IPS-15b (cell line): ENCODE measurements around the gene CAMK1D.

Experiments used
- H3K27me3 ChIP-seq: one replicate; pipeline ENCODE4 v1.6.1; 2013; ENCODE audit warnings: low read length; ENCODE audit not compliant: control insufficient read depth, insufficient read depth
- H3K36me3 ChIP-seq: one replicate; pipeline ENCODE4 v1.6.1; 2013; ENCODE audit warnings: low read length; ENCODE audit not compliant: control insufficient read depth, insufficient read depth
- H3K4me1 ChIP-seq: one replicate; pipeline ENCODE4 v1.6.1; 2013; ENCODE audit warnings: mild to moderate bottlenecking, low read length; ENCODE audit not compliant: control insufficient read depth, insufficient read depth
- H3K4me3 ChIP-seq: one replicate; pipeline ENCODE4 v1.5.1; 2013; ENCODE audit warnings: low read depth, low read length
- H3K9ac ChIP-seq: one replicate; pipeline ENCODE4 v1.6.1; 2013; ENCODE audit warnings: low read depth, mild to moderate bottlenecking, low read length
- H3K9me3 ChIP-seq: one replicate; pipeline ENCODE4 v1.6.1; 2013; ENCODE audit warnings: mild to moderate bottlenecking, low read length; ENCODE audit not compliant: control insufficient read depth, insufficient read depth

Gene CAMK1D

DNA sequence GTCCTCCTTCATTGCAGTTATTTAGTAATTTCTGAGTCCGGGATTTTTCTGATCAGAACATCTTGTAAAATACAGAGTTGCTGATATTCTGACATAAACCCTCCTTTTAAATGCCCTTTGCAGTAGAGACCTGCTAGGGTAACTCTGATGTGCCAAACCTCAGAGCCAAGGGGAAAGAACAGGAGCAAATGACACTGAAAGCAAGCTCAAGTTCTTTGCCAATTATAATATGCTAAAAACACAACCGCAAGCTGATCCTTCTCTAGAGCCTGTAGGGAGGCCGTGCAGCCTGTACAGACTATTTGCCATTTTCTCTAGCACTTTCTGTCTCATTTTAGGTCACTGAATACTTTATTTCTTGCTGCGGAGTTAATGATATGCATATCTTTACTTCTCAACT, 240.4 kb downstream of the CAMK1D start:
- H3K9ac ChIP-seq = no peak overlapping the region
- no peaks in the 10 kb centered on the region for H3K27me3 ChIP-seq
- no peaks in the 10 kb centered on the region for H3K9me3 ChIP-seq
- peaks cover 7% of the 10 kb centered on the region for H3K4me1 ChIP-seq
- no peaks in the 10 kb centered on the region for H3K36me3 ChIP-seq
- no peak overlapping the region for H3K4me3 ChIP-seq

DNA sequence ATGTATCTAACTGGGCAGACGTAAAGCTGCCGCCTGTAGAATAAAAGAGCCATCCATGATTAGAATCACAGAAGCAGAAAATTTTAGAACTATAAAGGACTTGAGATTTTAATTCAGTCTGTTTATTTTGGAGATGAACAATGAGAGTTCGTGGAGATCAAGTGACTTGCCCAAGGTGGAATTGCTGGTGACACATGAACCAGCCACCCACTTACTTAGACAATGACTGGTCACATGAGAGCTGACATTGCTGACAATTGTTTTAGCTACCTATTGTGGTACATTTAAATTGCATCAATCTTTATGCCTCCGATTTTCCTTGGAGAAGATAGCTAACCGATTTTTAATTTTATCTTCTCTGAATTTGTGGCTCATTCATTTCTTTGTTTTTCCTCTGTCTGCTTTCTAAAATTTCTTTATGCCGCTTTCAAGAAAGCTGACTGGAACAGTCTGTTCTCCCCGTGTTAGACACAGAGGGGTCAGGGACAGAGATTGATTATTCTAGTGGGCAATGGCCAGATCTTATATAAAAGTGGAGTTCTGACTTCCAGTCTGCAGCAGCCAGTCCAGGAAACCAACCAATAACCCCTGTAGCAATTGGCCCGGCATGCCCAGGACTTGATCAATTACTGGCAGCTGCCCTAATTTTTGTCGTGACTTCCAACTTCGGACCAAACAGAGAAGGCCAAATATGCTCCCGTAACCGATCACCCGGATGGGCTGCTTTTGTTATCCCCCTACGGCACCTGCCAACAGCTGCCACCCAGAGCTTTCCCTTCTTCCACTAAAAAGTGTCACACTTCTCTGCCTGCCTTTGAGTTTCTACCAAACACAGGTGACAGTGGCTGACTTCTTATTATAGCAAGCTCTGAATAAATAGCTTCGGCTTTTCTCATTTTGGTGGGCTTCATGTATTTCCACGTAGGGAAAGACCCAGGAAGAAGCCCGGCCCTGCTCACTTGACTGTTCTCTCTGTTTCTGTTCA, 241.6 kb downstream of the CAMK1D start:
- H3K9me3 ChIP-seq = no peaks in the 10 kb centered on the region
- H3K27me3 ChIP-seq = no peaks in the 10 kb centered on the region
- H3K4me3 ChIP-seq = no peak overlapping the region
- peaks cover 7% of the 10 kb centered on the region for H3K4me1 ChIP-seq
- no peak overlapping the region for H3K9ac ChIP-seq
- H3K36me3 ChIP-seq = no peaks in the 10 kb centered on the region

DNA sequence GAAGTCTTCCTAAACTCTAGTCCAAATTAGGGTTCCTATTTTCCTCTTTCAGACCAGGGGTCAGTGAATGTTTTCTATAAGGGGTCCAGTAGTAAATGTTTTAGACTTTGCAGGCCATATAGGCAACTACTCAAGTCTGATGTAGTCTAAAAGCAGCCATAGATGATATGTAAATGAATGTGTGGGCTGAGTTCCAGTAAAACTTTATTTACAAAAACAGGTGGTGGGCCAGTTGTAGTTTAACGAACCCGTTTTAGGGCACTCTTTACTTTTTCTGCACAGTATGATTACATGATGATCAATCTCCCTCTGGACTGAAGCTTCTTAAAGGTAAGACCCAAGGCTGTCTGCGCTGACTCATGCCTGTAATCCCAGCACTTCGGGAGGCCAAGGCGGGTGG, 243.6 kb downstream of the CAMK1D start:
- Histone ChIP-seq H3K9ac (no peak overlapping the region), H3K4me1 (peaks cover 3% of the 10 kb centered on the region), H3K9me3 (no peaks in the 10 kb centered on the region), H3K27me3 (no peaks in the 10 kb centered on the region), H3K36me3 (no peaks in the 10 kb centered on the region), H3K4me3 (no peak overlapping the region)

GRCh38 chr10:12594448-12594944, 245.1 kb downstream of the CAMK1D start:
- Histone ChIP-seq H3K9me3 (no peaks in the 10 kb centered on the region), H3K36me3 (no peaks in the 10 kb centered on the region), H3K4me3 (no peak overlapping the region), H3K27me3 (no peaks in the 10 kb centered on the region), H3K9ac (no peak overlapping the region), H3K4me1 (no peaks in the 10 kb centered on the region)

DNA sequence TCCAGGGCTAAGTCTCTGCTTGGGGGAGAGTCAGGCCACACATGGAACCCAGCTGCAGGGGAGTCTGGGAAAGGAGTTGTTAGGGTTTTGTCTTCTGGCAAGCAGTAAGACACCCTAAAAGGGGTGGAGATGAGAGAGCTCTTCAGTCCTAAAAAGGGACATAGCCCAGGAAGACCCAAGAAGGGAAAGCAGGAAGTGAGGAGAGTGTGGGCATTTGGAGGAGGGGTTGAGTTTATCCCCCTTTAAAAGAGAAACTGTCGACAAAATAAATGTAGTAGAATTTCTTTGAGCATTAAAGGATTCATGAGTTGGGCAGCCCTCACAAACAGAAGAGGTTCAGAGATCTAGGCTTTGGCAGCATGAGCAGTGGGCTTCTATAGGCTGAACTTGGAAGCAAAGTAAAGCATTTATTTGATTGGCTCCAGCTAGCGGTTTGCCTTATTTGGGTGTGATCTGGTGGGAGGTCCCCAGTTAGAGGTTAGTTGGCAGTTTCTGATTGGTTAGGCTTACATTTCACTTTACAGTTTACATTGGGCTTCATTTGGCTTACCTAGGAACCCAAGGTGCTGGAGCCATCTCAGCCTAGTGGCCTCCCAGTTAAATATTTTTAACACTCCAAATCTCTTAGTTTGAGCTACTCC, 246.7 kb downstream of the CAMK1D start:
- Histone ChIP-seq H3K4me1 (no peaks in the 10 kb centered on the region), H3K4me3 (no peak overlapping the region), H3K27me3 (no peaks in the 10 kb centered on the region), H3K9ac (no peak overlapping the region), H3K9me3 (no peaks in the 10 kb centered on the region), H3K36me3 (no peaks in the 10 kb centered on the region)

GRCh38 chr10:12597176-12597575, 247.8 kb downstream of the CAMK1D start:
- H3K4me3 ChIP-seq = no peak overlapping the region
- H3K27me3 ChIP-seq = no peaks in the 10 kb centered on the region
- H3K9ac ChIP-seq = no peak overlapping the region
- H3K36me3 ChIP-seq = no peaks in the 10 kb centered on the region
- no peaks in the 10 kb centered on the region for H3K9me3 ChIP-seq
- no peaks in the 10 kb centered on the region for H3K4me1 ChIP-seq

DNA sequence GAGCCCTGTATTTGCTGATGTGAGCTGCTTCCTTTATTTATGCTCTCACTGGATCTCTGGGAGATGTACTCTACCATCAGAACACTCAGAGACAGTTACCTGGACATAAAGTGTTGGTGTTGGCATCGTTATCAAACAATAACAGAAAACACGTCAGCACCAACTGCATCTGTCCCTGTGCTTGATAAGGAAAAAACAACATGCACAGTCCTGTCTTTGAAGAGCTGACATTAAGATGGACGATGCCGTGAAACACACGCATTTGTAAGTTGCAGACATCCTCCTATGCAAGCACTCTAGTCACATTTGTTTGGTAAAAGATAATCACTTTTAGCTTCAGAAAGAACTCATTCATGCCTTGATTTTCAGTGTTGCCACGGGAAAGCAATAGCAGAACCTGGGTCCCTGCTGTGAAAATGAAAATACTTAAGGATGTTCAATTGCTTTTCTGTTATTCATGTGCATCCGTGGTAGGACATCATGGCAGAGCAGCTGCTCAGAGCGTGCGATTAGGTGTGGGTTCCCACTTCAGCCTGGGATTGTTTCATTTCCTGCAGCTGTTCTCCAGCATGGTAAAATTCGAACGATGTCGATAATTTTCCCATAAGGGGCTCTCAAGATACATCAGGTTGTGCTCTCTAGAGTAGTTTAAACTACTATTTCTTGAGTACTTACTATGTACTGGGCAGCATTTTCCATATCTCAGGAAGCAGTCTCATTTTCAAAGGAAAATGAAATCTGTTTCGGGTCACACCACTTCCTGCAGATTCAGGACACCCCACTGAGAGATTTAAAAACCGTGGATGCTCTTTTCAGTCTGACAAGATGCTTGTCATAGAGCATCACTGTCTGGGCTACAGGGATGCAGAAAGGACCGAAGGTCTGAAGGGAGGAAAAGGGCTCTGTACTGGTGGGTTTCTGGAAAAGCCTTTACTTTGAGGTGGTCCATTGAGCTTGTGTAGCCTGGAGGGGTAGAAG, 248.7 kb downstream of the CAMK1D start:
- H3K36me3 ChIP-seq = no peaks in the 10 kb centered on the region
- no peaks in the 10 kb centered on the region for H3K4me1 ChIP-seq
- no peaks in the 10 kb centered on the region for H3K27me3 ChIP-seq
- no peak overlapping the region for H3K9ac ChIP-seq
- no peaks in the 10 kb centered on the region for H3K9me3 ChIP-seq
- H3K4me3 ChIP-seq = no peak overlapping the region

- H3K36me3 ChIP-seq = no peaks in the 10 kb centered on the region
- H3K27me3 ChIP-seq = no peaks in the 10 kb centered on the region
- H3K4me3 ChIP-seq = no peak overlapping the region
- no peaks in the 10 kb centered on the region for H3K4me1 ChIP-seq
- no peak overlapping the region for H3K9ac ChIP-seq
- no peaks in the 10 kb centered on the region for H3K9me3 ChIP-seq
Measured at GRCh38 chr10:12600652-12601051, 251.3 kb downstream of the CAMK1D start.

- Histone ChIP-seq H3K4me3 (no peak overlapping the region), H3K9ac (no peak overlapping the region), H3K36me3 (no peaks in the 10 kb centered on the region), H3K9me3 (no peaks in the 10 kb centered on the region), H3K4me1 (no peaks in the 10 kb centered on the region), H3K27me3 (no peaks in the 10 kb centered on the region)
Measured at GRCh38 chr10:12602521-12602920, 253.2 kb downstream of the CAMK1D start.

GRCh38 chr10:12603766-12604470, 254.6 kb downstream of the CAMK1D start:
- no peaks in the 10 kb centered on the region for H3K27me3 ChIP-seq

More at GRCh38 chr10:12603766-12604470, 254.6 kb downstream of the CAMK1D start:
- Histone ChIP-seq H3K4me1 (no peaks in the 10 kb centered on the region), H3K9me3 (no peaks in the 10 kb centered on the region), H3K4me3 (no peak overlapping the region), H3K9ac (no peak overlapping the region), H3K36me3 (no peaks in the 10 kb centered on the region)
